Caco-2 (cell line): ENCODE results near the gene CLRN3. TPM values are rescaled to one million over a fixed set of nuclear protein-coding genes. Genes with fewer than 3 reads are reported as not detected.

Source experiments
- BruUV-seq: library from RNA; stranded (reverse); fragments of 400-500 nt; replicated peaks from 2 replicates; lab custom pipeline; 2021; lab: Mats Ljungman, UMichigan
- CTCF ChIA-PET: fragments of 300-600 bp; sonication (Branson Sonifier 250); formaldehyde crosslinking; loops from one replicate; lab custom pipeline; 2022; ENCODE audit warnings: antibody characterized with exemption; lab: Charles Lee
- POLR2A ChIA-PET: fragments of 300-600 bp; sonication (Branson Sonifier 250); formaldehyde crosslinking; loops from one replicate; lab custom pipeline; 2022; ENCODE audit warnings: antibody characterized with exemption; lab: Charles Lee
- DNase-seq, 2 experiments: peaks; one replicate each; pipeline versions ENCODE4 v3.0.0 to v3.0.0-alpha.2; 2020 to 2022
- H3K27me3 ChIP-seq: replicated peaks from 2 replicates; pipeline ENCODE4 v1.6.0; 2011; ENCODE audit warnings: low read length; ENCODE audit not compliant: control insufficient read depth, insufficient read depth
- H3K36me3 ChIP-seq: 2 replicates; pipeline ENCODE4 v1.5.1; 2011; ENCODE audit warnings: low read length; ENCODE audit not compliant: control insufficient read depth, insufficient read depth
- H3K4me1 ChIP-seq: fragments of 250-450 bp; sonication (Bioruptor Pico); 2 replicates; pipeline ENCODE4 v1.5.1; 2020; ENCODE audit warnings: mild to moderate bottlenecking
- H3K4me3 ChIP-seq: 2 replicates; pipeline ENCODE4 v1.5.1; 2011; ENCODE audit warnings: low read depth, mild to moderate bottlenecking, control low read depth, low read length
- H3K9me3 ChIP-seq: fragments of 250-450 bp; sonication (Bioruptor Pico); 2 replicates; pipeline ENCODE4 v1.5.1; 2020; ENCODE audit warnings: mild to moderate bottlenecking, moderate library complexity
- H3K27ac Mint-ChIP-seq: one replicate; pipeline ENCODE4 v1.8.0; 2022; ENCODE audit warnings: mixed read lengths; ENCODE audit not compliant: unreplicated experiment
- H3K27me3 Mint-ChIP-seq: one replicate; pipeline ENCODE4 v1.8.0; 2022; ENCODE audit warnings: mixed read lengths; ENCODE audit not compliant: insufficient read depth, unreplicated experiment
- H3K36me3 Mint-ChIP-seq: one replicate; pipeline ENCODE4 v1.8.0; 2022; ENCODE audit warnings: mild to moderate bottlenecking, mixed read lengths; ENCODE audit not compliant: insufficient read depth, unreplicated experiment
- H3K4me1 Mint-ChIP-seq: one replicate; pipeline ENCODE4 v1.8.0; 2022; ENCODE audit warnings: low read depth, mixed read lengths; ENCODE audit not compliant: unreplicated experiment
- H3K4me3 Mint-ChIP-seq: one replicate; pipeline ENCODE4 v1.8.0; 2022; ENCODE audit warnings: mild to moderate bottlenecking, moderate library complexity, mixed read lengths; ENCODE audit not compliant: unreplicated experiment
- H3K9me3 Mint-ChIP-seq: one replicate; pipeline ENCODE4 v1.8.0; 2022; ENCODE audit warnings: mixed read lengths; ENCODE audit not compliant: unreplicated experiment
- intact Hi-C: fragments of 100-400 bp; cut with micrococcal nuclease; formaldehyde crosslinking; loops from one replicate; pipeline ENCODE4 v1.10.0; 2022; ENCODE audit not compliant: unreplicated experiment
- total RNA-seq: library from RNA; stranded (reverse); gene quantifications from 2 replicates; pipeline ENCODE4 v1.2.3, GENCODE V29; 2022
- TF ChIP-seq, protein P1 (sequence below), 2 experiments: fragments of 200-600 bp in 1 of 2; IDR thresholded peaks; 1 replicate in 1 of 2; 2 replicates in 1 of 2; pipeline versions ENCODE4 v1.5.1 to v1.8.0; 2011 to 2022; ENCODE audit warnings: antibody characterized with exemption in 1 of 2, control low read depth in 1 of 2, inconsistent platforms in 1 of 2, low read depth in 1 of 2, low read length in 1 of 2, mild to moderate bottlenecking in 1 of 2, moderate library complexity in 1 of 2; ENCODE audit not compliant: insufficient read depth in 1 of 2, severe bottlenecking in 1 of 2, unreplicated experiment in 1 of 2

Gene CLRN3
- total RNA-seq, 1 experiment from 2014 or later: 1.1 TPM

DNA sequence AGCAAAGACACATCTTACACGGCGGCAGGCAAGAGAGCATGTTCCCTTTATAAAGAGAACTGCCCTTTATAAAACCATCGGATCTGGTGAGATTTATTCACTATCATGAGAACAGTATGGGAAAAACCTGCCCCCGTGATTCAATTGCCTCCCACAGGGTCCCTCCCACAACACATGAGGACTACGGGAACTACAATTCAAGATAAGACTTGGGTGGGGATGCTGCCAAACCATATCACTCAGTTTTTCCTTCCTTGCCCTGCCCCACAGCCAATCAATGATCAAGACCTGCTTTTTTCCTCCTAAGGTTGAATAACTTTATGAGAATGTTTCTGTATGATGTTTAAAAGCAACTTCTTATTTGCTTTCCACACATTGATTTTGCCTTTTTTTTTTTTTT, 11.0 kb upstream of the CLRN3 start:
- Histone ChIP-seq H3K9me3 (no peaks in the 10 kb centered on the region; the same call in 1 of the 2 replicates), H3K4me1 (peaks cover 19% of the 10 kb centered on the region), H3K4me3 (no peak overlapping the region), H3K27me3 (no peaks in the 10 kb centered on the region), H3K36me3 (no peaks in the 10 kb centered on the region)
- ChIA-PET CTCF (no interaction called here), POLR2A (no interaction called here)
- no peak for DNase-seq
- Mint-ChIP-seq H3K27ac (no peak overlapping the region), H3K4me1 (peaks cover 8% of the 10 kb centered on the region), H3K9me3 (no peaks in the 10 kb centered on the region), H3K27me3 (peaks cover 14% of the 10 kb centered on the region), H3K4me3 (no peak overlapping the region), H3K36me3 (peaks cover 5% of the 10 kb centered on the region)
- BruUV-seq: no TSS peak
- intact Hi-C loops: no loop called here
- TF ChIP-seq, protein P1, sequence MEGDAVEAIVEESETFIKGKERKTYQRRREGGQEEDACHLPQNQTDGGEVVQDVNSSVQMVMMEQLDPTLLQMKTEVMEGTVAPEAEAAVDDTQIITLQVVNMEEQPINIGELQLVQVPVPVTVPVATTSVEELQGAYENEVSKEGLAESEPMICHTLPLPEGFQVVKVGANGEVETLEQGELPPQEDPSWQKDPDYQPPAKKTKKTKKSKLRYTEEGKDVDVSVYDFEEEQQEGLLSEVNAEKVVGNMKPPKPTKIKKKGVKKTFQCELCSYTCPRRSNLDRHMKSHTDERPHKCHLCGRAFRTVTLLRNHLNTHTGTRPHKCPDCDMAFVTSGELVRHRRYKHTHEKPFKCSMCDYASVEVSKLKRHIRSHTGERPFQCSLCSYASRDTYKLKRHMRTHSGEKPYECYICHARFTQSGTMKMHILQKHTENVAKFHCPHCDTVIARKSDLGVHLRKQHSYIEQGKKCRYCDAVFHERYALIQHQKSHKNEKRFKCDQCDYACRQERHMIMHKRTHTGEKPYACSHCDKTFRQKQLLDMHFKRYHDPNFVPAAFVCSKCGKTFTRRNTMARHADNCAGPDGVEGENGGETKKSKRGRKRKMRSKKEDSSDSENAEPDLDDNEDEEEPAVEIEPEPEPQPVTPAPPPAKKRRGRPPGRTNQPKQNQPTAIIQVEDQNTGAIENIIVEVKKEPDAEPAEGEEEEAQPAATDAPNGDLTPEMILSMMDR (IDR thresholded peaks at IDR 0.05; ENCODE audit: insufficient read depth in 1 of 2, low read depth in 1 of 2, low read length in 1 of 2, severe bottlenecking in 1 of 2, unreplicated experiment in 1 of 2): no peak

DNA sequence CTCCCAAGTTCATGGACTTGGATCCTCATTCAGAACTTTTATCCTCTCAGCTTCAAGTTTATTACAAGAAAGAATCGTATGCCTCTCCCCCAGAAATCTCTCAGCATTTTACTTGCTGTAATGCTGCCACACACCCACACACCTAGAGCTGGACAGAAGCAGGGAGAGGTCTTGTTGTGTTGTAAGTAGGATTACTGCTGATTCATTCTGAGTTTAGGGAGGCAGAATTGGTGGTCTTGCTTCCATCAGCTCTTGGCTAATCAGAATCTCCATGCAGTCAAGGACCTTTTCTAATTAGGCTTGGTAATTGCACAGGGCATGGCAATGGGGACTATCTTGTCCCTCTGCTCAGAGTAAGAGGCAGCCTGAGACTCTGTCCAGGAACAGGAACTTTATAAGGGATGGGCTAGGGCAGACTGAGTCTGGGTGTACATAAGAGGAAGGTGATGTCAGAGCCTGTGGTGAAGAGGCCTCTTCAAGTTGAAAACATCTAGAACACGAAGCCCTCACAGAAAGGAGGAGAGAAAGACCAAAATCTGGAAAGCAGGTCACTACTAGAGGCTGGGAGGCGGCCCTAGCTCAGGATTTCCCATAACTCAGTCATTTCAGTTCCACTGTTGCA, 7.1 kb upstream of the CLRN3 start:
- H3K4me1 ChIP-seq: no peaks in the 10 kb centered on the region
- ChIA-PET CTCF (no interaction called here), POLR2A (no interaction called here)
- H3K27me3 ChIP-seq: no peaks in the 10 kb centered on the region
- Mint-ChIP-seq H3K4me3 (no peak overlapping the region), H3K9me3 (no peaks in the 10 kb centered on the region), H3K4me1 (no peaks in the 10 kb centered on the region), H3K27me3 (peaks cover 8% of the 10 kb centered on the region), H3K36me3 (no peaks in the 10 kb centered on the region), H3K27ac (no peak overlapping the region)
- no TSS peak for BruUV-seq
- no peak overlapping the region for H3K4me3 ChIP-seq
- intact Hi-C loops: no loop called here
- no peaks in the 10 kb centered on the region; the same call in 1 of the 2 replicates for H3K9me3 ChIP-seq
- TF ChIP-seq, protein P1 (IDR thresholded peaks at IDR 0.05; ENCODE audit: insufficient read depth in 1 of 2, low read depth in 1 of 2, low read length in 1 of 2, severe bottlenecking in 1 of 2, unreplicated experiment in 1 of 2): no peak
- no peaks in the 10 kb centered on the region for H3K36me3 ChIP-seq
- DNase-seq: no peak

DNA sequence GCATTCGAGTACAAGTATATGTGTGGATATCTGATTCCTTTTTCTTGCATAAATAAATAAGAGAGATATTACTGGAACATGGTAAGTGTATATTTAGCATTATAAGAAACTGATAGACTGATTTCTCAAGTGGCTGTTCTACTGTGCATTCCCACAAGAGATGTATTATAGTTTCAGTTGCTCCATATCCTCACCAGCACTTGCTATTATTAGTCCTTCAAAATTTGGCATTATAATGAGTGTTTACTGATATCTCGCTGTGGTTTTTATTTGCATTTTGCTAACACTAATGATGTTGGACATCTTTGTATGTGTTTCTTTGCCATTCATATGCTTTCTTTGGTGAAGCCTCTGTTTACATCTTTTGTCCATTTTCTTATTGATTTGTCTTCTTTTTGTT, 4.4 kb upstream of the CLRN3 start:
- H3K4me3 ChIP-seq: no peak overlapping the region
- Mint-ChIP-seq H3K4me1 (peaks cover 6% of the 10 kb centered on the region), H3K27me3 (peaks cover 3% of the 10 kb centered on the region), H3K9me3 (no peaks in the 10 kb centered on the region), H3K36me3 (no peaks in the 10 kb centered on the region), H3K27ac (no peak overlapping the region), H3K4me3 (no peak overlapping the region)
- H3K27me3 ChIP-seq: no peaks in the 10 kb centered on the region
- POLR2A ChIA-PET: no interaction called here
- H3K9me3 ChIP-seq: no peaks in the 10 kb centered on the region; the same call in 1 of the 2 replicates
- intact Hi-C loops: no loop called here
- TF ChIP-seq, protein P1 (IDR thresholded peaks at IDR 0.05; ENCODE audit: insufficient read depth in 1 of 2, low read depth in 1 of 2, low read length in 1 of 2, severe bottlenecking in 1 of 2, unreplicated experiment in 1 of 2): no peak
- H3K4me1 ChIP-seq: peaks cover 14% of the 10 kb centered on the region
- no peak for DNase-seq
- no peaks in the 10 kb centered on the region for H3K36me3 ChIP-seq
- CTCF ChIA-PET: no interaction called here
- no TSS peak for BruUV-seq
